Measurements from ENCODE around the gene PRICKLE2.
"Not testable (repeated sequence)": the region's sequence is repeated elsewhere in the genome, so short reads cannot be mapped to it uniquely, and the experiment has no call there.

PRICKLE2 gene

DNA sequence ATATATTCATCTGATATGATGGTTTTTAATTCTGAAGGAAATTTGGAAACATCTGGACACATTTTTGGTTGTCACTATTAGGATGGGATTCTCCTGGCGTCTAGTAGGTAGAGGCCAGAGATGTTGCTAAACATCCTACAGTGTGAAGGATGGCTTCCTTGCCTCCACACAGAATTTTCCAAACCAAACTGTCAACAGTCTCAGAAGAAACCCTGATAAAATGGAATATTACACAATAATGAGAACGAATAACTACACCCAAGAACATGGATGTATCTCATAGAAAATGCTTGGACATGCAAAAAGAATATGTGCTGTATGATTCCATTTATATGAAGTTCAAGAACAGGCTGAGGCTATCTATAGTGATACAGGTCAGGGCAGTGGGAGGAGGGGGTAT is 122.1 kb downstream of the PRICKLE2 start:
- Histone ChIP-seq H3K9ac (ENCODE audit: low read depth, low read length) (no peak overlapping the region), H3K36me3 (ENCODE audit: insufficient read depth, low read length) (no peaks in the 10 kb centered on the region; the same call in 1 of the 2 replicates), H3K4me1 (ENCODE audit: insufficient read depth, low read length) (peaks cover 20% of the 10 kb centered on the region), H3K9me3 (ENCODE audit: control insufficient read depth, insufficient read depth, low read length) (no peaks in the 10 kb centered on the region)

DNA sequence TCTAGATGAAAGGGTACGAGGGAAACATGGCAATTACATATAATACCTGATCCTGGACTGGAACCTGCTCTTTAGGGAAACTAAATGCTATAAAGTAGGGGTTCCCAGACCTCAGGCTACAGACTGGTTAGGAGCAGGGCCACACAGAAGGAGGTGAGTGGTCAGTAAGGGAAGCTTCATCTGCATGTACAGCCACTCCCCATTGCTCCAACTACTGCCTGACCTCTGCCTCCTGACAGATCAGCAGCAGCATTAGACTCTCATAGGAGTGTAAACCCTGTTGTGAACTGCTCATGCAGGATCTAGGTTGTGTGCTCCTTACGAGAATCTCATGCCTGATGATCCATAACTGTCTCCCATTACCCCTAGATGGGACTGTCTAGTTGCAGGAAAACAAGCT is 123.1 kb downstream of the PRICKLE2 start:
- no peaks in the 10 kb centered on the region for H3K9me3 ChIP-seq (ENCODE audit: control insufficient read depth, insufficient read depth, low read length)
- H3K4me1 ChIP-seq (ENCODE audit: insufficient read depth, low read length) = peaks cover 17% of the 10 kb centered on the region
- H3K36me3 ChIP-seq (ENCODE audit: insufficient read depth, low read length) = no peaks in the 10 kb centered on the region; the same call in 1 of the 2 replicates
- no peak overlapping the region for H3K9ac ChIP-seq (ENCODE audit: low read depth, low read length)

DNA sequence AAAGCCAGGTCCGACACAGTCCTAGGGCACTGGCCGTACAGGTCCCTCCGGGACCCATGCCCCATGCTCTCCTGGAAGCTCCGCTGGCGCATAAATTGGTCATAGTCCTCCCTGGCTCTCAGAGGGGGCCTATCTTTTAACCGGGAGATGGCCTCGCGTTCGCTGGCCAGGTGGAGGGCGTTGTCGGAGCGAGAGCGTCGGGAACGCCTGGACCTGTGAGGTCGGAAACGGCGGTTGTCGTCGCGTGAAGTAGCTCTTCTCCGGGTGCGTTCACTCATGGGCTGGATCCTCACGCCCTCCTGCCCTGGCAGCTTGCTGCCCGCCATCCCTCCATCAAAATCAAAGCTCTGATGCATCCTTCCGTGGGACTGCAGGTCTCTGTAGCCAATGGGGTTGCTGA is 126.0 kb downstream of the PRICKLE2 start:
- Histone ChIP-seq H3K9me3 (ENCODE audit: control insufficient read depth, insufficient read depth, low read length) (no peaks in the 10 kb centered on the region), H3K36me3 (ENCODE audit: insufficient read depth, low read length) (no peaks in the 10 kb centered on the region; the same call in 1 of the 2 replicates), H3K9ac (ENCODE audit: low read depth, low read length) (no peak overlapping the region)

DNA sequence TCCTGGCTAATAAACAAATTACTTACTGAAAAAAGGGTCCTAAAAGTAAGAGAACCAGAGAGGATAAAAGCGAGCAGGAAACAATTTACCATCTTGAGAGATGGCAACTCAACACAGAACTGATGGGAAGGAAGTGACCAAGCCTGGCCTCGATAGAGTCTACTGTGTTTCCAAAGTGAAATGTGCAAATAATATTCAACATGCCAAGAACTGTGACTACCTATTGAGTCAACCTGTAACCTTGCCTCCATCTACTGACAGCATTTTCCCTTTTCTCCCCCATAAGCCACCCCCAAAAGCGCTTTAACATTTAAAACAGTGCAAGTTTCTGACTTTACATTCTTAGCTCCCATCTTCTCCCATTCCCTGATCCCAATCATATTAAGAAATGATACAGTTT is 126.6 kb downstream of the PRICKLE2 start:
- H3K9me3 ChIP-seq (ENCODE audit: control insufficient read depth, insufficient read depth, low read length) = no peaks in the 10 kb centered on the region
- peaks cover 22% of the 10 kb centered on the region for H3K4me1 ChIP-seq (ENCODE audit: insufficient read depth, low read length)
- no peak overlapping the region for H3K9ac ChIP-seq (ENCODE audit: low read depth, low read length)
- no peaks in the 10 kb centered on the region; the same call in 1 of the 2 replicates for H3K36me3 ChIP-seq (ENCODE audit: insufficient read depth, low read length)

More for the DNA sequence above, 126.0 kb downstream of the PRICKLE2 start:
- peaks cover 16% of the 10 kb centered on the region for H3K4me1 ChIP-seq (ENCODE audit: insufficient read depth, low read length)

DNA sequence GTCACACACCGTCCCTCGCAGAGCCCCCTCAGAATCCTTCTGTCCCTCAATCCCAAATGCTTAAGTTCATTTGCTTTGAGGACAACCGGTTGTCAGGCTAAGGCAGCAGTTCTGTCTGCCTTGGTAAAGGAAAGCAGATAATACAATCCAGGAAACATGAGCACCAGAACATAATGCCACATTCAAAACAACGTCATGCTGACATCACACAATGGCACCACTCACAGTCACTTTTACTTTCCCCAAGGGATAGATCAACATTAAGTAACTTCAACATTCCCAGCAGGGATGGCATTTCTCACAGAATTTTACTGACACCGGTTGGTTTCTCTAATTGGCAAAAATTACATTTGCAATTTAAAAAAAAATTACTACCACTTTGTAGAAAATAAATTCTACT is 127.3 kb downstream of the PRICKLE2 start:
- H3K9ac ChIP-seq (ENCODE audit: low read depth, low read length) = no peak overlapping the region
- H3K9me3 ChIP-seq (ENCODE audit: control insufficient read depth, insufficient read depth, low read length) = no peaks in the 10 kb centered on the region
- H3K4me1 ChIP-seq (ENCODE audit: insufficient read depth, low read length) = peaks cover 25% of the 10 kb centered on the region
- H3K36me3 ChIP-seq (ENCODE audit: insufficient read depth, low read length) = no peaks in the 10 kb centered on the region; the same call in 1 of the 2 replicates

DNA sequence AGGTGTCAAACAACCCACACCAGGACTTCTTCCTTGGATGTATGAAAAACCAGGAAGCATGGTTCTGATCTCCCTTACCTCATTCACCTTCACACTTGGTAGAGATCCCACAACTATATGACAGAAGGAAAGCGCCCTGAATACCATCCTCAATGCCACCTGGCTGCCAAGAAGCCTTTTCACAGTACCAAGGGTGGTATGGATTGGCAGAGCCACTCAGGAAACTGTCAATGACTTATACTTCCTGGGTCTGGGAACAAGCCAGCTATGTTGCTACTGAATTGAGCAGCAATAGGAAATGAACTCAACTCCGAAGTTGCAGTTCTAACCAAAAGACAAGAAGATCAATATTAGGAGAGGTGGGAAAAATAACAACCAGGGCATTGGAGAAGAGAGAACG is 129.5 kb downstream of the PRICKLE2 start:
- Histone ChIP-seq H3K9me3 (ENCODE audit: control insufficient read depth, insufficient read depth, low read length) (no peaks in the 10 kb centered on the region), H3K9ac (ENCODE audit: low read depth, low read length) (no peak overlapping the region), H3K4me1 (ENCODE audit: insufficient read depth, low read length) (peaks cover 25% of the 10 kb centered on the region), H3K36me3 (ENCODE audit: insufficient read depth, low read length) (no peaks in the 10 kb centered on the region; the same call in 1 of the 2 replicates)

DNA sequence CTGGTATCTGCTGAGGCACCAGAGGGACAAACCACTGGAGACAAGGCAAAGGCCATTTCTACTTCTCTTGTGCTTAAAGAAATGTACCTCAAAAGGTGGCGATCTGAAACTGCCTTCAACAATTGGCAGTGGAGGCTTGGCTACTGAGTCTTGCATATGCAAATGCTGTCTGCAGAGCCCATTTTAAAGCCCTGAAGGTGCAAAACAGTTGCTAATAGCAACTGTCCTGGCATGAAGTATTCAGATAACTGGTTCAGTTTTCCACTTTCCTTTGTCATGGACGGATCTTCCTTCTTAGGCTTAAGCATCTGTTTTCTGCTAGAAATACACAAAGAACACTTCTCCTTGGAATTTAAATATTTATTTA is 130.6 kb downstream of the PRICKLE2 start:
- peaks cover 25% of the 10 kb centered on the region for H3K4me1 ChIP-seq (ENCODE audit: insufficient read depth, low read length)
- no peak overlapping the region for H3K9ac ChIP-seq (ENCODE audit: low read depth, low read length)
- H3K9me3 ChIP-seq (ENCODE audit: control insufficient read depth, insufficient read depth, low read length) = no peaks in the 10 kb centered on the region

DNA sequence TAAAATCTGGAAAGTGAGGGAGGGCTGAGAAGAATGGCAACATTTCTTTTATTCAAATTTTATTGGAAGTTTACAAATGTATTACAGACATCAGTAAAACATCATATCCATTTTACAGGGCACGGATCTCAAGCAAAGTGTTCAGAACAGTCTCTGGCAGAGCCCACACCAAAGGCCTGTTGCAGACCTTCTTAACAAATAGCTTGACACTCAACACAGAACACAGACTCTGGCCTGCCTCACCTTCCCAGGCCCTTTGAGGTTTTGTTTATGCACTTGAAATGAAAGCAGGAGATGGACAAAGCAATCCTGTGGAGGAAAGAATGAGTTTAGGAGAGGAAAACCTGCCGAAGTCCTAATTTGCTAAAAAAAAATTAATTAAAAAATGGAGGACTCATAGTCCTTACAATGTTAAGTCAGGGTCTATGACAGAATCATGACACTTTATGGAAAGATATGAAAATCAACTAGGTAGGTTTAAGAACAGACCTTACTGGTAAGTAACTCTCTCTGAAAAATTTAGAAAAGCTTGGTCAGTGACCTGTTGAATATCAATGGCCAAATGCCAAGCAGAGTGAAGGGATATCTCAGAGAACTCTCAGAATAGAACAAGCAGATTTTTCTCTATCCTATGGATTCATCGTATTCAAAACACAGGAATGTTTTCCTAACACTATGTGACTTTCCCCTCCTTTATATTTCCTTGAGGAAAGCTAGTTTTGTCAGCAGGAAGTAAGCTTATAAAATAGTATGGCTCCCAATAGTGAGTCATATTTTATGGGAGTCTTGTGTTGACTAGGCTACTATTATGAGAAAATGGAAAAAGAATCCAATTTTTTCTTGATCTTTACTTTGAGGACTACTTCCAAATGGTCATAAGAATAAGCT is 131.2 kb downstream of the PRICKLE2 start:
- Histone ChIP-seq H3K4me1 (ENCODE audit: insufficient read depth, low read length) (peaks cover 28% of the 10 kb centered on the region), H3K36me3 (ENCODE audit: insufficient read depth, low read length) (no peaks in the 10 kb centered on the region; the same call in 1 of the 2 replicates), H3K9me3 (ENCODE audit: control insufficient read depth, insufficient read depth, low read length) (no peaks in the 10 kb centered on the region), H3K9ac (ENCODE audit: low read depth, low read length) (no peak overlapping the region)

More for the DNA sequence above, 130.6 kb downstream of the PRICKLE2 start:
- no peaks in the 10 kb centered on the region; the same call in 1 of the 2 replicates for H3K36me3 ChIP-seq (ENCODE audit: insufficient read depth, low read length)

DNA sequence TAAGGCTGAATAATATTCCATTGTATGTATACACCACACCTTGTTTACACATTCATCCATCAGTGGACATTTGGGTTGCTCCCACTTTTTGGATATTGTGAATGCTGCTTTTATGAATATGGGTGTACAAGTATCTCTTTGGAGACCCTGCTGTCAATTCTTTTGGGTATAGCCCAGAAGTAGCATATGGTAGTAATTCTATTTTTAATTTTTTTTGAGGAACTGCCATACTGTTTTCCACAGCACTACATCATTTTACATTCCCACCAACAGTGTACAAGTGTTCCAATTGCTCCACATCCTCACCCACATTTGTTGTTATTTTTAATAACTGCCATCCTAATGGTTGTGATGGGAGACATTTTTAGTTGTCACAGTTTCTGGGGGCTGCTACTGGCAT is 132.1 kb downstream of the PRICKLE2 start:
- Histone ChIP-seq H3K4me1 (ENCODE audit: insufficient read depth, low read length) (peaks cover 29% of the 10 kb centered on the region), H3K9ac (ENCODE audit: low read depth, low read length) (no peak overlapping the region), H3K36me3 (ENCODE audit: insufficient read depth, low read length) (no peaks in the 10 kb centered on the region), H3K9me3 (ENCODE audit: control insufficient read depth, insufficient read depth, low read length) (no peaks in the 10 kb centered on the region)

DNA sequence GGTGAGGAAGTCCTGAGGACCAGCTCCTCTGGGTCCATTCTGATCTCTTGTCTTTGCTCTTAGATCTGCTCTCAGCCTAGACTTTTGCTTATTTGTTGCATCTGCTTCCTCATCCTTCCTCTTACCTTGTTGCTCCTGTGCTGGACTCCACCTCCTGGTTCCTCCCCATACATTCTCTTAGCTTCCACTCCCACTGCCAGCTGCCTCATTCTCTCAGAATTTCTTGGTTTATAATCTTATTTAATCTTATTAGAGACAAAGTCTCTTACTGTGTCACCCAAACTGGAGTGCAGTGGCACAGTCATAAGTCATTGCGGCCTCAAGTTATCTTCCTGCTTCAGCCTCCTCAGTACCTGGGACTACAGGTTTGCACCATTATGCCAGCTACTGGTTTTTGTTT is 133.8 kb downstream of the PRICKLE2 start:
- Histone ChIP-seq H3K4me1 (ENCODE audit: insufficient read depth, low read length) (peaks cover 37% of the 10 kb centered on the region), H3K36me3 (ENCODE audit: insufficient read depth, low read length) (no peaks in the 10 kb centered on the region), H3K9me3 (ENCODE audit: control insufficient read depth, insufficient read depth, low read length) (no peaks in the 10 kb centered on the region), H3K9ac (ENCODE audit: low read depth, low read length) (no peak overlapping the region)

DNA sequence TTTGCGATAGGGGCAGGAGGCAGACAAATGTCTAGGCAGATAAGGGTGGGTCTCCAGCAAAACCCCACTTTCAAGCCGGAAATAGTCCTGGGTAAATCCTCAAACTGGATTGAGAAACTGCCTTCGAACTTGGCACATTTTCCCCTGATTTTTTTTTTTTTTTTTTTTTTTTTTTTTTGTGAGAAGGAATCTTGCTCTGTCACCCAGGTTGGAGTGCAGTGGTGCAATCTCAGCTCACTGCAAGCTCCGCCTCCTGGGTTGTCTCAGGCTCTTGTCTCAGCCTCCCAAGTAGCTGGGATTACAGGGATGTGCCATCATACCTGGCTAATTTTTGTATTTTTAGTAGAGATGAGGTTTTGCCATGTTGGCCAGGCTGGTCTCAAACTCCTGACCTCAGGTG is 135.9 kb downstream of the PRICKLE2 start:
- peaks cover 26% of the 10 kb centered on the region for H3K4me1 ChIP-seq (ENCODE audit: insufficient read depth, low read length)
- H3K9me3 ChIP-seq (ENCODE audit: control insufficient read depth, insufficient read depth, low read length); H3K36me3 ChIP-seq (ENCODE audit: insufficient read depth, low read length); H3K9ac ChIP-seq (ENCODE audit: low read depth, low read length): not testable (repeated sequence)

DNA sequence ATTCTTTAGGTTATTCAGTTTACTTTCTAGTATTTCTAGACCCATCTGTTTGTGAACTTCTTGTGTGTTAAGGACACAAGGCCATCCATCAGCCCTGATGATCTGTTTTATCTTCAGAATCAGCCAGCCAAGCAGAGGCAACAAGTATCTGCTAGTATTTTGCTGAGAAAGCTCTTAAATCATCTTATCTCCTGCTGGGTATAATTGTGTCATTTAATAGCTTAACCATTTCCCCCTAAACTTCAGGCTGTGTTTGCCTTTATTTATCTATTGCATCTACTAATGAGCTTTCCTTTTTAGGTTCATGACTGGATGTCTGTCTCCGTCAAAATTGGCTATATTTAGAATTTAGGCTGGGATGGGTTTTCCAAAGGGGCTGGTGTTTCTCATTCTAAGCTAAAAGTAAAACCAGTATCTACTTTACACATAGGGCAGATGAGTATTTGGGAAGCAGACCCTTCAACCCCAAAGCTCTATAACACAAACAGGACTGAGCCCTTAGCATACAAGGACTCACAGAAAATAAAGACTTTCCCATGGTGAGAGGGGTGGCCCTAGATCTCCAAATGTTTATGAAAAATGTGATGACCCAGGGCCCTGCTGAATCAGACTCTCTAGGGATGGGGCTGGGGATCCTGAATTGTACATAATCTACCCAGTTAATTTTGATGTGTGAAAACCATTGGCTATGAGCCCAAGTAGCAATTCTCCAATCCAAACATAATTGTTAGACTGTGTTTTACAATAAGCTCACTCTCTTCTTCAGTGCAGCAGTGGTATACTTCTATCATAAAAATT is 136.7 kb downstream of the PRICKLE2 start:
- Histone ChIP-seq H3K9ac (ENCODE audit: low read depth, low read length) (no peak overlapping the region), H3K9me3 (ENCODE audit: control insufficient read depth, insufficient read depth, low read length) (no peaks in the 10 kb centered on the region), H3K4me1 (ENCODE audit: insufficient read depth, low read length) (peaks cover 21% of the 10 kb centered on the region), H3K36me3 (ENCODE audit: insufficient read depth, low read length) (no peaks in the 10 kb centered on the region)

DNA sequence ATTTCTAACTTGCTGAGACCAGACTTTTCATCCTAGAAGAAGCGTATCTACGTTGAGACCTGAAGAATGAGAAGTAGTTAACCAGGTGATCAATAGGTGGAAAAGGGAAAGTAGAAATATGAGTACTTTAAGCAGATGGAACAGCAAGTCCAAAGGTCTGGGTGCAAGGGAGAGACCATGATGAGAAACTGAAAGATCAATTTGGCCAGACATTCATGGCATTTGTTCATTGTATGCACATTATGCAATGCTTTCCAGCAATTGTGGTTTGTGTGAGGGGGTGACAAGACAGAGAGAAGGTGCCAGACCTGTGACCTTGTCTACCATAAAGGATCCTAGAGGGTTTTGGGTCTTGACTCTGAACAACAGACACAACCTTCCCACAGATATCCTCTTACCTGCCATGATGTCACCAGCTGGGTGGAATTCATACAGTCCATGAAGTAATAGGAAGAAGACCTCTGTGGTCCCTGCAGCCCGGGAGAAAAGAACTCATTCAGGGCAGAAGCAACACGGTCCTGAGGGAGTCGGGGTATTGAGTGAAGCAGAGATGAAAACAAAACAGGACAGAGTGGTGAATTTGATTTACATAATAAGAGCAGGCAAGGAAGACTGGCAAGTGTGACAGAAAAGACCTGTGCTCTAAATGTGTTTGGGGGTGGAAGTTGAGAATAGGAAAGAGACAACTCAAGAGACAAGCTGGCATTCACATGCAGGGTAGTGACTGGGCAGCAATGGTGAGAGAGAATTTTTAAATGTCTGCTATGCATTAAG is 138.6 kb downstream of the PRICKLE2 start:
- Histone ChIP-seq H3K9ac (ENCODE audit: low read depth, low read length) (no peak overlapping the region), H3K9me3 (ENCODE audit: control insufficient read depth, insufficient read depth, low read length) (no peaks in the 10 kb centered on the region), H3K4me1 (ENCODE audit: insufficient read depth, low read length) (peaks cover 28% of the 10 kb centered on the region), H3K36me3 (ENCODE audit: insufficient read depth, low read length) (no peaks in the 10 kb centered on the region)

DNA sequence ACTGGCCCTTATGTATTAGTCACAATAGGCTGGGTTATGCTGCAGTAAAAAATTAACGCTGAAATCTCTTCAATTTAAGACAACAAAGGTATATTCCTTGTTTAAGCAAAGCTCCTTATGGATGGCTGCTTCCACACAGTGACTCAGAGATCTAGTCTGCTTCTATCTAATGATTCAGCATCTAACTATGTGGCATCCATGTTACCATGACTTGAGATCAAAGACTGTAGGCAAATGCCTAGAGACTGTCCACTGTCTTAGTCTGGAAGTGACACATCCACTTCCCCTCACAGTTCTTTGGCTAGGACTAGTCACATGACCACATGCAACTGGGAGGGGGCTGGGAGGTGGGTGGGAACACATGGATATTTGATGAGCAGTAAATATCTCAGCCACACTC is 140.6 kb downstream of the PRICKLE2 start:
- H3K9me3 ChIP-seq (ENCODE audit: control insufficient read depth, insufficient read depth, low read length) = no peaks in the 10 kb centered on the region
- H3K36me3 ChIP-seq (ENCODE audit: insufficient read depth, low read length) = no peaks in the 10 kb centered on the region
- H3K4me1 ChIP-seq (ENCODE audit: insufficient read depth, low read length) = peaks cover 28% of the 10 kb centered on the region
- H3K9ac ChIP-seq (ENCODE audit: low read depth, low read length) = no peak overlapping the region
